ENCODE results near the gene ARHGAP24. TPM values are rescaled to one million over a fixed set of nuclear protein-coding genes. Genes with fewer than 3 reads are reported as not detected.

ARHGAP24 gene
- polyA plus RNA-seq, 2 of the 4 experiments (the other 2 are of a cell fraction) = 1.7 to 12.1 TPM

- Histone ChIP-seq H3K27ac (no peak overlapping the region), H3K4me3 (no peak overlapping the region), H3K9me3 (no peaks in the 10 kb centered on the region), H3K4me2 (no peak overlapping the region), H3K4me1 (no peaks in the 10 kb centered on the region)
- POLR2A ChIA-PET = no interaction called here
- TF ChIP-seq ZNF302 (CRISPR knock-in tag; IDR thresholded peaks at IDR 0.05) = no peak
- TF ChIP-seq MYC (IDR thresholded peaks at IDR 0.05; ENCODE audit: borderline replicate concordance, low read length) = no peak
- TF ChIP-seq MAX (IDR thresholded peaks at IDR 0.05) = no peak
- TF ChIP-seq MAZ (IDR thresholded peaks at IDR 0.05; ENCODE audit: borderline replicate concordance, low read depth, low read length) = no peak
- no peak for TF ChIP-seq EHMT2 (IDR thresholded peaks at IDR 0.05; ENCODE audit: low read depth)
- no peak for TF ChIP-seq ELK1 (IDR thresholded peaks at IDR 0.05; ENCODE audit: low read depth, low read length)
- no peak for TF ChIP-seq REST (IDR thresholded peaks at IDR 0.05)
- no peak for TF ChIP-seq HDAC2 (IDR thresholded peaks at IDR 0.05)
- no peak for TF ChIP-seq CTCF (IDR thresholded peaks at IDR 0.05)
- TF ChIP-seq FOXS1 (CRISPR knock-in tag; IDR thresholded peaks at IDR 0.05) = no peak
- no peak for TF ChIP-seq NFE2L2 (conservative IDR thresholded peaks at IDR 0.05; ENCODE audit: low read length)
- no peak for TF ChIP-seq KDM1A (IDR thresholded peaks at IDR 0.05; ENCODE audit: low read depth)
- TF ChIP-seq NR3C1 (IDR thresholded peaks at IDR 0.05) = no peak
- TF ChIP-seq BHLHE40 (IDR thresholded peaks at IDR 0.05; ENCODE audit: low read depth, low read length) = no peak
- no peak for TF ChIP-seq CHD4 (IDR thresholded peaks at IDR 0.05; ENCODE audit: borderline replicate concordance)
- no peak for TF ChIP-seq CHD2 (IDR thresholded peaks at IDR 0.05; ENCODE audit: low read length, partially characterized antibody)
- no peak for TF ChIP-seq HOXA7 (CRISPR knock-in tag; IDR thresholded peaks at IDR 0.05)
- TF ChIP-seq ESRRA (IDR thresholded peaks at IDR 0.05; ENCODE audit: borderline replicate concordance, low read length) = no peak
- no peak for TF ChIP-seq RAD21 (conservative IDR thresholded peaks at IDR 0.05 in 1 of 2, IDR thresholded peaks at IDR 0.05 in 1 of 2)
- WGBS (ENCODE audit: missing lambda C conversion rate) = 88% methylated on average over 1 of the region's 1 CpG
- no peak for ATAC-seq
- FAIRE-seq = no peak
- DNase-seq (ENCODE audit: low read depth in 1 of 2, low spot score in 1 of 2) = no peak
- CTCF ChIA-PET = no interaction called here
Measured at GRCh38 chr4:85613901-85614300, 139.0 kb downstream of the ARHGAP24 start.

- H3K27ac ChIP-seq = no peak overlapping the region
- no peaks in the 10 kb centered on the region for H3K9me3 ChIP-seq
- H3K4me2 ChIP-seq = no peak overlapping the region
- no peaks in the 10 kb centered on the region for H3K4me1 ChIP-seq
- FAIRE-seq (no peak), DNase-seq (ENCODE audit: low read depth in 1 of 2, low spot score in 1 of 2) (no peak), ATAC-seq (no peak)
- no peak overlapping the region for H3K4me3 ChIP-seq
- POLR2A ChIA-PET = no interaction called here
- CTCF ChIA-PET = no interaction called here
- WGBS (ENCODE audit: missing lambda C conversion rate) = 90% methylated on average over 2 of the region's 2 CpGs
- no peak for TF ChIP-seq BHLHE40 (IDR thresholded peaks at IDR 0.05; ENCODE audit: low read depth, low read length)
- no peak for TF ChIP-seq EP300 (IDR thresholded peaks at IDR 0.05)
- TF ChIP-seq KDM1A (IDR thresholded peaks at IDR 0.05; ENCODE audit: low read depth) = no peak
- TF ChIP-seq ESRRA (IDR thresholded peaks at IDR 0.05; ENCODE audit: borderline replicate concordance, low read length) = no peak
- TF ChIP-seq RNF2 (IDR thresholded peaks at IDR 0.05; ENCODE audit: borderline replicate concordance, low read depth) = no peak
- TF ChIP-seq GATA3 (IDR thresholded peaks at IDR 0.05; ENCODE audit: borderline replicate concordance) = no peak
- TF ChIP-seq ZFP36 (IDR thresholded peaks at IDR 0.05; ENCODE audit: borderline replicate concordance, partially characterized antibody) = no peak
- TF ChIP-seq CHD4 (IDR thresholded peaks at IDR 0.05; ENCODE audit: borderline replicate concordance) = no peak
- no peak for TF ChIP-seq FOXS1 (CRISPR knock-in tag; IDR thresholded peaks at IDR 0.05)
- no peak for TF ChIP-seq NFE2L2 (conservative IDR thresholded peaks at IDR 0.05; ENCODE audit: low read length)
- no peak for TF ChIP-seq PHF8 (IDR thresholded peaks at IDR 0.05; ENCODE audit: borderline replicate concordance, low read depth)
- no peak for TF ChIP-seq FOSL2 (IDR thresholded peaks at IDR 0.05)
- no peak for TF ChIP-seq FOSL2 (CRISPR knock-in tag; IDR thresholded peaks at IDR 0.05)
- TF ChIP-seq POLR2AphosphoS2 (conservative IDR thresholded peaks at IDR 0.05; ENCODE audit: low read length) = no peak
- no peak for TF ChIP-seq RARB (CRISPR knock-in tag; IDR thresholded peaks at IDR 0.05)
- no peak for TF ChIP-seq NPAS2 (CRISPR knock-in tag; IDR thresholded peaks at IDR 0.05; ENCODE audit: borderline replicate concordance)
- no peak for TF ChIP-seq USF2 (IDR thresholded peaks at IDR 0.05)
- no peak for TF ChIP-seq HOXB5 (CRISPR knock-in tag; IDR thresholded peaks at IDR 0.05)
- no peak for TF ChIP-seq HEYL (CRISPR knock-in tag; IDR thresholded peaks at IDR 0.05)
- no peak for TF ChIP-seq CEBPB (IDR thresholded peaks at IDR 0.05)
Measured at GRCh38 chr4:85615952-85616351, 141.0 kb downstream of the ARHGAP24 start.

All from A549 (cell line).